HEK293 (cell line): ENCODE measurements around the gene MRPL36.

Source experiments
- CTCF ChIP-seq: fragments of 450-650 bp; formaldehyde crosslinking; IDR thresholded peaks from 2 replicates; pipeline ENCODE4 v1.5.1; 2016; ENCODE audit warnings: missing biosample characterization, missing genetic modification characterization
- HOXA7 ChIP-seq: sonication (generic); formaldehyde crosslinking; IDR thresholded peaks from 2 replicates; pipeline ENCODE4 v1.8.1; 2022; ENCODE audit warnings: missing genetic modification reagents, borderline replicate concordance
- ZFP3 ChIP-seq: fragments of 450-650 bp; formaldehyde crosslinking; IDR thresholded peaks from 2 replicates; pipeline ENCODE4 v1.5.1; 2016; ENCODE audit warnings: low read depth, missing biosample characterization, missing genetic modification characterization
- ZNF629 ChIP-seq: fragments of 450-650 bp; formaldehyde crosslinking; IDR thresholded peaks from 2 replicates; pipeline ENCODE4 v1.5.1; 2017; ENCODE audit warnings: missing biosample characterization, missing genetic modification characterization
- ZNF830 ChIP-seq: fragments of 450-650 bp; IDR thresholded peaks from 2 replicates; pipeline ENCODE4 v1.5.0; 2018; ENCODE audit warnings: missing biosample characterization, missing genetic modification characterization, low read depth, mild to moderate bottlenecking, moderate library complexity

GRCh38 chr5:1750469-1750868 is 49.2 kb downstream of the MRPL36 start:
- TF ChIP-seq ZNF629 (tag by site-specific recombination) (no peak), CTCF (no peak), HOXA7 (CRISPR knock-in tag) (no peak), ZNF830 (tag by site-specific recombination) (no peak), ZFP3 (no peak)
